GM19324 (cell line): ENCODE measurements around the gene TSR1.

ENCODE experiments used
- ATAC-seq: cut with Tn5 transposase; IDR thresholded peaks from one replicate; pipeline ENCODE4 v1.9.1; 2021; ENCODE audit warnings: mild to moderate bottlenecking, moderate library complexity; ENCODE audit not compliant: unreplicated experiment, low FRiP score

TSR1 gene

GRCh38 chr17:2369551-2370210 lies 33.4 kb upstream of the TSR1 start:
- ATAC-seq: no peak

GRCh38 chr17:2369039-2369438 lies 32.8 kb upstream of the TSR1 start:
- no peak for ATAC-seq

DNA sequence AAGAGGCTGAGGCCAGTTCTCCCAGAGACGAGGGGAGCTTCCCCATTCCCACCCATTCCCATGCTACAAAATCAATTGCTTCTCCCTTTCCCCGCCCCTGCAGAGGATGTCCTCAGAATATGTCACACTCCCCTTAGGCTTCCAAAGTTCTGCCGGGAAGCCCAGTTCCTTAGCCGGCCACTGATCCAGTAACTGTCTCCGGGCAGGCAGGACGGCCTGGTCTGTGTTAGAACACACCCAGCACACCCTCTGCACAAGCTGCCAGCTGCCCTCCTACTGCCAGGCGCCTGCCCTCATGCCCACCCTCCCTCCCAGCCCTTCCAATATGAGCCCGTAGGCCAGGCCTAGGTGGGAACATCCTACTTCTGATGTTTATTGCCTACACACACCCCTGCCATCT lies 32.1 kb upstream of the TSR1 start:
- no peak for ATAC-seq

- no peak for ATAC-seq
Measured at GRCh38 chr17:2366747-2367494, 30.7 kb upstream of the TSR1 start.

GRCh38 chr17:2365132-2365531 lies 28.9 kb upstream of the TSR1 start:
- no peak for ATAC-seq

DNA sequence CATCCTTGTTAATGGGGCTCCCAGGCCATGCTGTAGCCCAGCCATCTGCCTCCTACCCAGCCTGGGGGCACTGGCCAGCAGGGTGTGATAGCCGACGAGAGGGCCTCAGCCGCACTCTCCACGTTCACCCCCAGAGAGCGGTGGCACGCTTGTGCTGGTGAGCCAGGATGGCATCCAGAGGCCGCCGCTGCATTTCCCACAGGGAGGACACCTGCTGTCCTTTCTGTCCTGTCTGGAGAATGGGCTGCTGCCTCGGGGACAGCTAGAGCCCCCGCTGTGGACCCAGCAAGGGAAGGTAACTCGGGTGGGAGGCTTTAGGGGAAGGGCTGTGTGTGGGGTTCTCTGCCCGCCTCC lies 28.5 kb upstream of the TSR1 start:
- no peak for ATAC-seq

DNA sequence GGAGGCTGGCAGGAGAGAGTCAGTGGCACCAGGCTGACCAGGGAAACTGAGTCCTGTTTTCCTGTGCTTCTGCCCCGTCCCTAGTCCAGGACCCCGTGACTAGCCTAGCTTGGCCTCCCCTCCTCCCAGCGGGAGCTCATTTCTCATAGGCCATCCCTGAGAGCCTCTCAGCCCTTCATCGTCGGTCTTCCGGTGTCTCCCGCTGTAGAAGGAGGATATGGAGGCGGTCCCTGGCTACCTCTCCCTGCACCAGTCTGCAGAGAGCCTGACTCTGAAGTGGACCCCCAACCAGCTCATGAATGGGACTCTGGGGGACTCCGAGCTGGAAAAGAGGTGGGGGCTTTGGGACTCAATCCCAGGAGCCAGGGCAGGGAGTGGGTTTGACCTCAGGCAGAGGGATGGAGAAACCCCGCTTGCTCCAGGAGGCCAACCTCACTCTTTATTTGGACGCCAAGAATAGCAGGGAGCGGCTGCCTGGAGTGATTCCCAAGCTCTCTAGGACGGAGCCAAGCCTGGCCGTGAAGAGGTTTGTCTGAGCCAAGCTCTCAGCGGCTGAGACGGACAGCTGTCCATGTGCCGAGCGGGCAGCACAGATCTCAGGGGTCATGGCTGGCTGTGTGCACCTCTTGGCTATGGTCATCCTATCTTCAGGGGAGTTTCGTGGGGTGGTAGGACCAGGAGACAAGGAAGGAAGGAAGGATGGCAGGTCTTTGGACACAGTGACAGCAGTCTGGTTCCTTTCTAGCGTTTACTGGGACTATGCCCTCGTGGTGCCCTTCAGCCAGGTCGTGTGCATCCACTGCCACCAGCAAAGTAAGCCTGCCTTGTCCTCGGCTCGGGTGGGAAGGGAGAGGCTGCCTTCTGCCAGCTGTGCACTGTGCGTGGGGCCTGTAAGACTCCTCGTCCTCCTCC lies 27.9 kb upstream of the TSR1 start:
- no peak for ATAC-seq

- no peak for ATAC-seq
Measured at GRCh38 chr17:2363318-2363717, 27.1 kb upstream of the TSR1 start.

DNA sequence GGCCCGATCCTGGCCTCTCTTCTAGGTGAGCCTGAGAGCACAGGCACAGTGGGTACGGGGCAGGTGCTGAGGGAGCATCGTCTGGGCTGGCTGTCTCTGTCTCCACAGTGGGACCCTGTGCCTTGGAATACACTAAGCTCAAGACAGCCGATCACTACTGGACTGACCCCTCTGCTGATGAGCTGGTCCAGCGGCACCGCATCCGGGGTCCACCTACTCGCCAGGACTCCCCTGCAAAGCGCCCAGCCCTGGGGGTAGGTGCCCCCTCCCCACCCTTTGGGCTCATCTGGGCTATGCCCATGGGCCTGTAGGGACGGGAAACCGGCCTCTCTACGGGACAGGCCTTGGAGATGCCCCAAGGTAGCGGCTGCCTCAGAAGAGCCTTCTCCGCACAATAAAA lies 26.6 kb upstream of the TSR1 start:
- no peak for ATAC-seq

DNA sequence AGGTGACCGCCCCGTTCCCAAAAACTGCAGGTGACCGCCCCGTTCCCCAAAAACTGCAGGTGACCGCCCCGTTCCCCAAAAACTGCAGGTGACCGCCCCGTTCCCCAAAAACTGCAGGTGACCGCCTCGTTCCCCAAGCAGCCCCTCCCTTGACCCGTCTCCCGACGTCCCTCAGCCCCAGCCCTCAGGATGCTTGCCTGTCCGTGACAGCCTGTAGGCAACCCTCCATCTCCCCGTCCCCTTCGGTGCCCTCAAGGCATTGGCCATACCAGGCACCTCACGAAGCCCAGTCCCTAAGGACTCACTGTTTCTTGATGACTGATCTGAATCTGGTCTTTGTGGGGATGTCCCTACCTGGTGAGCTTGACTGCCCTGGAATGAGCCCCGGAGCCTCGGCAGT lies 26.2 kb upstream of the TSR1 start:
- ATAC-seq: no peak

GRCh38 chr17:2362016-2362415 lies 25.8 kb upstream of the TSR1 start:
- no peak for ATAC-seq

DNA sequence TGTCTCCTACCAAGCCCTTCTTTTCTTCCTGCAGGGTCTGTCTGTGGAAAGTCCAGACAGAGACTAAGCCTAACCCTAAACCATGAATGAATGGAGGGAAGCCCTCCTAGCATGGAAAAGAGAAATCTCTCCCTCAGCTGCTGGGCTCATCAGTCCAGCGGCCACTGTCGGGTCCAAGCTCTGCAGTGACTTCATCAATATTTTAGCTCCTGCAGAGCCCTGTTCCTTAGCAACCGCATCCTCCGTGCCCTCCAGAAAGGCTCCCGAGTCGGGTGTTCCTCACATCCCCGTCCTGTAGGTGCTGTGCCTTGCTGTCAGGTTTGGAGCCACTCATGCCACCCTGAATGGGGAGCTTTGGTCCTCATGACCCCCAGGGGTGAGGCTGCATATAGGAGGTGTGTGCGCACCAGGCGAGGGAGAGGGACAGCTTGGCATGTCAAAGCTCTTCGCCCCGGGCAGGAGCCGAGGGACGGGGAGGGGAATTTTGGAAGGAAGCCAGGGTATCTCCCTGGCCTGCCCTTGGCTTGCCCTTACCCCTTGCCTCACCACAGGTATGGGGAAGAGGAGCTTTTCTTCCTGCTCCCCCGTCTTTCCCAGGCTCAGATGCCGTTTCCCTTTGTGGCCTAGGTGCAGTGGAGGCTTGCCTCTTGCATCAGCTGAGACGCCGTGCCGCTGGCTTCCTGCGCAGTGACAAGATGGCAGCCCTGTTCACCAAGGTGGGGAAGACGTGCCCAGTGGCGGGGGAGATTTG lies 24.9 kb upstream of the TSR1 start:
- no peak for ATAC-seq

- no peak for ATAC-seq
Measured at GRCh38 chr17:2357931-2358434, 21.7 kb upstream of the TSR1 start.

DNA sequence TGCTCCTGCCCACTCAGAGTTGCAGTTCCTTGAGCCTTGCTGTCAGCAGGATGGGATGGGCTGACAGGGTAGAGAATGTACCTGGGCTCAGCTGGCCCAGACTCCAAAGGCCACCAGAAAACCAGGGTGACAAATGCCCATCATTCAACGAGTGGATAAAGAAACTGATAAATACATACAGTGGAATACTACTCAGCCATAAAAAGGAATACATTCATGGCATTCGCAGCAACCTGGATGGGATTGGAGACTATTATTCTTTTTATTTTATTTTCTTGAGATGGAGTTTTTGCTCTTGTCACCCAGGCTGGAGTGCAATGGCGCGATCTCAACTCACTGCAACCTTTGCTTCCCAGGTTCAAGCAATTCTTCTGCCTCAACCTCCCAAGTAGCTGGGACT lies 21.0 kb upstream of the TSR1 start:
- ATAC-seq: no peak

DNA sequence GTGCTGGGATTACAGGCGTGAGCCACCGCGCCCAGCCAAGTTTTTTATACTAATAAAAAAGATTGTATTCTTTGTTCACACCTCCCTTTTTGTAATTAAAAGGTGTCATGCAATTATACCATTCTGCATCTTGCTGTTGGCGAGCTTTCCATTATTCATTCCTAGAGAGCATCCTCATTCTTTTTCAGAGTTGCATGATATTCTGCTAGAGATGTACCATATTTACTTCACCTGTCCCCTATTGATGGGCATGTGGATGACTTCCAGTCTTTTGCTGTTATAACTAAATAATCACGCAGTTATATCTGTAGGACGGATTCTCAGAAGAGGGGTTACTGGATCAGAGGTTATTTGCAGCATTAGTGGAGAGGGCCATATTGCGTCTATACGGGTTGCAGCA lies 18.1 kb upstream of the TSR1 start:
- ATAC-seq: no peak

DNA sequence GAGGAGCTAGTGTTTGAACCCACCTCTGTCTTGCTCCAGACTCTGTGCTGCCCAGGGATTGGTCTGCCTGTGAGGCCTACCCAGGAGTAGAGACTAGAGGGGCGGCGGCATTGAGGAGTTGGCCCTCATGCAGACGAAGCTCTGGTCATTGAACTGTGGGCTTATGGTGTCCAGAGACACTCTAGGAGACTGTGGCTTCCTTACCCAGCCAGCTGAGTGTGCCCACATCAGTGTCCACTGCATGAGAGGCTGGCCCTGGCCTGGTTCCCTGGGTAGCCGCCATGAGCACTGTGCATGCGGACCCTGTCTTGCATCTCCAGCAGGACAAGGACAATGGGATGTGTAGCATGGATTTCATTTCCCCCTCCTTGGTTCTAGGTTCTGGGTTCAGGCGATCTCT lies 15.0 kb upstream of the TSR1 start:
- ATAC-seq: no peak

DNA sequence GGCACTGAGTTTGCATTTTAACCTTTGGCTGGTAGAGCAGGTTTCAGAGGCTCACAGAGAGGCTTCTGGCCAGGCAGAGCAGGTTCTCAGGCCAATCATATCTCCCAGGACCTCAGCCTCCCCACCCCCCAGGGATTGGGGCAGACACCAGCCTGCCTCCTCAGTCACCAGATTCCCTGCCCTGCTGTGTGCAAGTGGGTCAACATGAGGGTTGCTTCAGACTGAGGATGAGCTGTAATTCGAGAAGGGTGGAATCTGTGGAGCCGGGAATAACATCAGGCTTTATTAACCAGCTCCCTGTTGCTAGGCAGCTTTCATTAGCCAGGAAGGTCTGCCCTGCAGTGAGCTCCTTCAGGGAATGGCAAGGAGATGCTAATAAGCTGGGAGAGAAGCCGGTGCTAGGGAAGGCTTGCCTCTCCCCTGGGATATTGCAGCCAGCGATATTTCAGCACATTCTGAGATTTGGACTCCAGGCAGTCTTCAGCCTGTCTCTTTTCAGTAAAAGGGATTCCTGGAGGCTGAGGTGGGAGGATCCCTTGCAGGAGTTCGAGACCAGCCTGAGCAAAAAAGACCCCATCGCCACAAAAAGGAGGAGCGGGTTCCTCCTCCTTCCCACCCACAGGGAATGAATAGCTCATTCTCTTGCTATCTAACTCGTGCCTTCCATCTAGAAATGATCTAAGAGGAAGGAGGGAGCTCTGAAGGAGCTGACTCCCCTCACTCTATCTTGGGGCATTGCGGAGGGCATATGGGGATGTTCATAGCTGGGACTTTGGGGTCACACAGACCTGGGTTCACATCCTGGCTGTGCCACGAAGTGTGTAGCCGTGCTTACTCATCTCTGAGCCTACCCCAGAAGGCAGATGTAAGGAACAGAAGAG lies 11.8 kb upstream of the TSR1 start:
- no peak for ATAC-seq

- no peak for ATAC-seq
Measured at GRCh38 chr17:2346475-2346874, 10.2 kb upstream of the TSR1 start.

DNA sequence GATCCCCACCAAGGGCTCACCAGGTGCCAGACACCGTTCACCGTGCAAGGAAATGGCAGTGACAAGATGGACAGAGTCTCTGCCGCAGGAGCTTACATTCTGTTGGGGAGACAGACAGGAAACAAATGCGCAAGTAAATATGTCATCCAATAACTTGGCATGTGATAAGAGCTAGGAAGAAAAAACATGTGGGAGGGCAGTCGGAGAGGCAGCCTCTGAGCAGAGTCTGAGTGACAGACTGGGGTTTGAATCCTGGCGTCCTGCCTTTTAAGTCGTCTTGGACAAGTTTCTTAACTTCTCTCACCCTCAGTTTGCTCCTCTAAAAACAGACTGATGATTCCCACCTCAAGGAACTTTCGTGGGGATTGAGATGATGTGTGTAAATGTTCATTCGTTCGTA lies 8.3 kb upstream of the TSR1 start:
- ATAC-seq: no peak

- no peak for ATAC-seq
Measured at GRCh38 chr17:2343421-2343820, 7.2 kb upstream of the TSR1 start.
